HEK293 (cell line): ENCODE data around the gene SOX13.

Experiments used
- TF ChIP-seq, protein P1 (sequence below): fragments of 450-650 bp; formaldehyde crosslinking; IDR thresholded peaks from 2 replicates; pipeline ENCODE4 v1.5.1; 2016; ENCODE audit warnings: missing biosample characterization, missing genetic modification characterization
- TF ChIP-seq, protein P2 (sequence below): fragments of 450-650 bp; formaldehyde crosslinking; IDR thresholded peaks from 2 replicates; pipeline ENCODE4 v1.5.1; 2016; ENCODE audit warnings: missing biosample characterization, missing genetic modification characterization
- TF ChIP-seq, protein P3 (sequence below): fragments of 450-650 bp; IDR thresholded peaks from 2 replicates; pipeline ENCODE4 v1.5.1; 2018; ENCODE audit warnings: missing biosample characterization, missing genetic modification characterization

DNA sequence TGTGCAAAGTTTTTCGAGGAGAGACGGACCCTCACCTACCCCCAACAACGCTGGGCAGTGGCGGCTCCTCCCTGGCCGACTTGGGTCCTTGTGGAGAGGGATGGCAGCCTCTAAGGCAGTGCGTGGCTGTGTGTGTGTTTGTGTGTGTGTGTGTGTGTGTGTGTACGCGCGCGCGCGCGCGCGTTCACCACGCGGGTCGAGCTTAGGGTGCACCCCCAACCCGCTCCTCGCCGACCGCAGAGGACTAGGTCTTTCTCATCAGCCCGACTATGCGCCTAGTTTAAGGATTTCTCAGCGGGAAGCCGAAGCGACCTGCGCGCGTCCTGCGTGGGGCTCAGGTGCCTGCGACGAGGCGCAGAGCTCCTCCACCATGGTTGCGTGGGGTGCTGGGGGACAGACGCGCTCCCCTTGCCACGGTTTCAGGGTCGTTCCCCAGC is 940 bp downstream of the SOX13 start:
- TF ChIP-seq, protein P1, sequence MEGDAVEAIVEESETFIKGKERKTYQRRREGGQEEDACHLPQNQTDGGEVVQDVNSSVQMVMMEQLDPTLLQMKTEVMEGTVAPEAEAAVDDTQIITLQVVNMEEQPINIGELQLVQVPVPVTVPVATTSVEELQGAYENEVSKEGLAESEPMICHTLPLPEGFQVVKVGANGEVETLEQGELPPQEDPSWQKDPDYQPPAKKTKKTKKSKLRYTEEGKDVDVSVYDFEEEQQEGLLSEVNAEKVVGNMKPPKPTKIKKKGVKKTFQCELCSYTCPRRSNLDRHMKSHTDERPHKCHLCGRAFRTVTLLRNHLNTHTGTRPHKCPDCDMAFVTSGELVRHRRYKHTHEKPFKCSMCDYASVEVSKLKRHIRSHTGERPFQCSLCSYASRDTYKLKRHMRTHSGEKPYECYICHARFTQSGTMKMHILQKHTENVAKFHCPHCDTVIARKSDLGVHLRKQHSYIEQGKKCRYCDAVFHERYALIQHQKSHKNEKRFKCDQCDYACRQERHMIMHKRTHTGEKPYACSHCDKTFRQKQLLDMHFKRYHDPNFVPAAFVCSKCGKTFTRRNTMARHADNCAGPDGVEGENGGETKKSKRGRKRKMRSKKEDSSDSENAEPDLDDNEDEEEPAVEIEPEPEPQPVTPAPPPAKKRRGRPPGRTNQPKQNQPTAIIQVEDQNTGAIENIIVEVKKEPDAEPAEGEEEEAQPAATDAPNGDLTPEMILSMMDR (tag by site-specific recombination) = no peak
- TF ChIP-seq, protein P2, sequence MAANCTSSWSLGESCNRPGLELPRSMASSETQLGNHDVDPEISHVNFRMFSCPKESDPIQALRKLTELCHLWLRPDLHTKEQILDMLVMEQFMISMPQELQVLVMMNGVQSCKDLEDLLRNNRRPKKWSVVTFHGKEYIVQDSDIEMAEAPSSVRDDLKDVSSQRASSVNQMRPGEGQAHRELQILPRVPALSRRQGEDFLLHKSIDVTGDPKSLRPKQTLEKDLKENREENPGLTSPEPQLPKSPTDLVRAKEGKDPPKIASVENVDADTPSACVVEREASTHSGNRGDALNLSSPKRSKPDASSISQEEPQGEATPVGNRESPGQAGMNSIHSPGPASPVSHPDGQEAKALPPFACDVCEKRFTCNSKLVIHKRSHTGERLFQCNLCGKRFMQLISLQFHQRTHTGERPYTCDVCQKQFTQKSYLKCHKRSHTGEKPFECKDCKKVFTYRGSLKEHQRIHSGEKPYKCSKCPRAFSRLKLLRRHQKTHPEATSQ (tag by site-specific recombination) = no peak
- TF ChIP-seq, protein P3, sequence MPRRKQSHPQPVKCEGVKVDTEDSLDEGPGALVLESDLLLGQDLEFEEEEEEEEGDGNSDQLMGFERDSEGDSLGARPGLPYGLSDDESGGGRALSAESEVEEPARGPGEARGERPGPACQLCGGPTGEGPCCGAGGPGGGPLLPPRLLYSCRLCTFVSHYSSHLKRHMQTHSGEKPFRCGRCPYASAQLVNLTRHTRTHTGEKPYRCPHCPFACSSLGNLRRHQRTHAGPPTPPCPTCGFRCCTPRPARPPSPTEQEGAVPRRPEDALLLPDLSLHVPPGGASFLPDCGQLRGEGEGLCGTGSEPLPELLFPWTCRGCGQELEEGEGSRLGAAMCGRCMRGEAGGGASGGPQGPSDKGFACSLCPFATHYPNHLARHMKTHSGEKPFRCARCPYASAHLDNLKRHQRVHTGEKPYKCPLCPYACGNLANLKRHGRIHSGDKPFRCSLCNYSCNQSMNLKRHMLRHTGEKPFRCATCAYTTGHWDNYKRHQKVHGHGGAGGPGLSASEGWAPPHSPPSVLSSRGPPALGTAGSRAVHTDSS = no peak
